ENCODE results near the gene NAT10.

Gene NAT10

GRCh38 chr11:34111722-34112270, 6.4 kb downstream of the NAT10 start:
- no peak for DNase-seq

GRCh38 chr11:34114014-34114413, 8.6 kb downstream of the NAT10 start:
- no peak for DNase-seq

- DNase-seq = no peak
These were observed 9.0 kb downstream of the NAT10 start for GRCh38 chr11:34114471-34114870.

DNA sequence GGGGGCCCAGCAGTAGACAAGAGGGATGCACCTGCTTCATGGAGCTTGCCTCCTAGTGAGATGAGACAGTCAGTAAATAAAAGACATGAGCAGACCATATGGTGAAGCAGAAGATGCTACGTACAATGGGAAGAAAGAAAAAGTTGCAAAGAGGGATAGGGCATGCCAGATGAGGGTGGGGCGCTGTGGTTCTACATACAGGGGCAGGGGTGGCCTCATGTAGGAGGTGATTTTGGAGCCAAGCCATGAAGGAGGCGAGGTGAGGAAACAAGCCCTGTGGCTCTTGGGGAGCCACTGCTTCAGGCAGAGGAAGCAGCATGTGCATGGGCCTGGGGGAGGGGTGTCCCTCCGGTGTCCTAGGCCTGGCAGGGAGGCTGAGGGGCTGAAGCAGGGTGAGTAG, 15.2 kb downstream of the NAT10 start:
- DNase-seq = no peak

DNA sequence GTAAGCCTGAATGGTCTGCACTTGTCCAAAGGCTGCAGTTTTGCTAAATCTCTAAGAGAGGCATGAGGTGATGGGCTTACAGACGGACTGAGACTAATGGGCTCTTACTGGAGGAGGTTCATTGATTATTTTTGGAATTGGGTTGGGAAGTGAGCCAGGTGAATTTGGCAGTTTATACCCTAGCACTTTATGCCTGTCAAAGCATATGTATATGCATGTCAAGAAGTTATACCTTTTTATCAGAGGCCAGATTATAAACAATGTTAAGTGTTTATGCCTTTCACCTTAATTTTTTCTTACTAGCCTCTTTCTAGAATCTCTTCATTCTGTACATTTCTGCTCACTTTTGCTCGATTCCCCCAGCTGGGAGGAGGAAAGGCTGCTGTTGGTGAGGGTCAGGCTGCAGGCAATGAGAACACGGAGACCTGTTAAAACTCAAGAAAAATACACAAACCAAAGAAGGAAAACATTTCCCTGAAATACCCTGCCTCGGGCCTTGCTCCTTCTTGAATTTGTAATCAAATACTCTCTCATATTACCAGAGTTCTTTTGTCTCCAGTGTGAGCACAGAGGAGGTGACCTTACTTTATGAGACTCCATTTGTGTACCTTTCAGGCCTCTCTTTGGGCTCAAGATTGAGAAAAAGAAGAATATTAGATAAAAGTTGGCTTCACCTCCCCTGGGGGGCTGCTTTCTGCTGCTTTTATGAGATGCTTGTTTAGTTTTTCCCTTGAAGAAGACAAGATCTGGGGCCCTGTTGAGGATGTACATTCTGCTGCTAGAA, 19.6 kb downstream of the NAT10 start:
- no peak for DNase-seq

DNA sequence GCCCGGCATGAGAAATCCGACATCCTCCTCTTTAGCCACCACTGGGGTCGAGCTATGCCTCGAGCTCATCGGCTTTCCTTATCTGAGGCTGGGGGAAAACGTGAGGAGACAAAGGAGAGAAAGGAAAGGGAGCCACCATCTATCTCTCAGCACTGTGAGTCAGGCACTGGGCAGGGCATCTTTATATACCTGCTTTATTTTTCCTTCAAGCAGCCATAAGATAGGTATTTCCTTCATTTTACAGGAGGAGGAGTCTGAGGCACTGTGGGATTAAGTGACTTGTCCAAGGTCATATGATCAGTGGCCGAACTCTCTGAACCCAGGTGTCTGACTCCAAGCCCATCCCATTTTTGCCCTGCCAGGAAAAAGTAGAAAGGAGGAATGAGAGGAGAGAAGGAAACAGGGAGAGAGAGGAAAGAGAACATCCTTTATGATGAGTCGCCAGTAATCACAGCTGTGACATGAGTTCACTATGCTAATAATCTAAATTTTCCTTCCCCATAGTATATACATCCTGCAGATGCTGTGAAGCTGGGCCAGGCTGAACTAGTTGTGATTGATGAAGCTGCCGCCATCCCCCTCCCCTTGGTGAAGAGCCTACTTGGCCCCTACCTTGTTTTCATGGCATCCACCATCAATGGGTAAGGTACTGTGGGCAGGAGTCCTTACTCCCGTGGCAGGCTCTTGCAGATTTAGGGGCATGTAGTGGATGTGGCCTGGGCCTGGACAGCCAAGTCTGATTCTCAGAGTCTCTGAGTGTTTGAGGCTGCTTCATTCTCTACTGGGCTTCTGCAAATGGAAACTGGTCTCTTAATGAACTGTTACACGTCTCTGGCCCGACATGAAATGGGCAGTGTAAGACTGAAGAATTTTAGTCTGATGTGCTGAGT, 21.8 kb downstream of the NAT10 start:
- no peak for DNase-seq

DNA sequence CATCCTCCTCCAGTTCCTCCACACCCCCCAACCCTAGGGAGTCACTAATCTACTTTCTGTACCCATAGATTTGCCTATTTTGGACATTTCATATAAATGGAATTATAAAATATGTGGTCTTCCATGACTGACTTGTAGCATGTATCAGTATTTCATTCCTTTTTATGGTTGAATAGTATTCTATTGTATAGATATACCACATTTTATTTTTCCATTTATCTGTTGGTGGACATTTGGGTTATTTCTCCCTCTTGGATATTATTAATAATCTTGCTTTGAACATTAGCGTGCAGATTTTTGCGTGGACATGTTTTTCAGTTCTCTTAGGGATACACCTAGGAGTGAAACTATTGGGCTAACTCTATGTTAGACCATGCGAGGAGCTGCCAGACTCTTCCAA, 23.4 kb downstream of the NAT10 start:
- DNase-seq = no peak

DNA sequence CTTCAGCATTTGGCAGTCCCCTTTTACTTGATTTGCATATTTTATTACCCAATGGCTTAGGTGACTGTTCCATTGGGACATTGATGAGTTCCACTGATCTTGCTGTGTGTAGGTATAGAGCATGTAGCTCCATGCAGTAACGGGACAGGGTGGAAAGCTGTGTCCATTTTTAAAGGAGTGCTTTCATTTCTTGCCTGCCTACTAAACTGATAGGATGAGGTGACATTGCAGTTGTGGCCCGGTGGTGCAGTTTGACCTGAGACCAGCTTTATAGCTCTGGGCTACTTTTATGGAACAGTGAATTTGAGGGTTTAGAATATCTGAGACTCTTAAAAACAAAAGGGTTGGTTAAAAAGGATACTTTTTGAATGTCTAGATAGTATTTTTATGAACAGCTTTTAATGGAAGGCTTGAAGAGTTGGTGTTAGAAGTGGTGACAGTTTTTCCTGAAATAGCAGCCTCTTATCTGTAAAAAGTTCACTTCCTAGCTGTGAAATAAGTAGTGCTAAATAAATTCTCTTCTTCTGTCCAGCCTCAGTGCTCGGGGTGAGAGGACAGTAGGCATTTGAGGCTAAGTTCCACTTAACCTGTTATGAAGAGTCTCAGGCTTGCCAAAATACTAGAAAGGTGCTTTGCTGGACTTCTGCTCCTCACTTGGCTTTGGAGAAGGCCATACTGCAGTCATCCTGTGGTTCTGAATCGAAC, 27.0 kb downstream of the NAT10 start:
- DNase-seq = no peak

DNA sequence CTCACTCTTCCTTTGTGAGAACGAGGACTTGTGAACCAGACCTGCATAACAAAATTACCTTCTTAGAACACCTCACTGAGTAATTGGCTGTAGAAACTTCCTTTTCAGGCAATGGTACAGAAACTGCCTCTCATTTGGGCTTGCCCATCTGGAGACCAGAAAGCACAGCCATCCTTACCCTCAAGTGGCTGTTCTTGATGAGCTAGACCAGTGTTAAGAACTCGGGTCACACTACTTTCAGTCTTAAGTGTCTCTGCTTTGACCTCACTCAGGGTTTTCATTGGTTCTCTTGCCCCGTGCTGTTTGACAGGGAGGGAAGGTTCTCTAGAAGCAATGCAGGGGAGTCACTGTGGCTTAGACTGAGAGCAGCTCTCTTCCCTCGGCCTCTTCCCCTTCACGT, 29.3 kb downstream of the NAT10 start:
- DNase-seq = no peak

DNA sequence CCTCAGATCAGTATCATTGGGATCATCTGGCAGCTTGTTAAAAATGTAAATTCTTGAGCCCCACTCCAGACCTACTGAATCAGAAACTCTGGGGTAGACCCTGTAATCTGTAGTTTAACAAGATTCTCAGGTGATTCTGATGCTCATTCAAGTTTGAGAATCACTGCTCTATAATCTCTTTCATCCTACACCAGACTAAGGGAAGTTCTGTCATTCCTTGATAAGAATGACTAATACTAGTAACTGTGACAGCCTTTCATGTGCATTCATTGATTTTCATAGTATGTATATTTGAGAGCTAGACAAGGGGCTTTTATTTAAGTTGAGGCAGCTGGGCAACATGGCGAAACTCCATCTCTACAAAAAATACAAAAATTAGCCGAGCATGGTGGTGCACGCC, 30.0 kb downstream of the NAT10 start:
- no peak for DNase-seq

GRCh38 chr11:34136420-34136819, 31.0 kb downstream of the NAT10 start:
- no peak for DNase-seq

DNA sequence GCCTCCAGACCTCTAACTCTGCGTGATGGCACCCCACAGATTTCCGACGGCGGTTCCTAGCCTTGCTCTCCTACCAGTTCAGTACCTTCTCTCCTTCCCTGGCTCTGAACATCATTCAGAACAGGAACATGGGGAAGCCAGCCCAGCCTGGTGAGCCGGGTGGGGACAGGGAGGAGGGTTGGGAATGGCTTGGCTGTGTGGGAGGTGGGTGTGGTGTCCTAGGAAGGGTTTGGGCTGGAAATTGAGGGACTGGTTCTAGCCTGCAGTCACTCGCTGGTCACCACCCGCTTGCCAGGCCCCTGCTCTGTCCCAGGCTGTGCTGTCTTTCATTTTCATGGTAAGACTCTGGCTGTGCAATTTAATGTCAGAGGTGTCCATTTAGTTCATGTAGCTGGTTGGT, 33.9 kb downstream of the NAT10 start:
- no peak for DNase-seq

GRCh38 chr11:34140149-34140548, 34.7 kb downstream of the NAT10 start:
- no peak for DNase-seq

GRCh38 chr11:34143048-34143447, 37.6 kb downstream of the NAT10 start:
- no peak for DNase-seq

DNA sequence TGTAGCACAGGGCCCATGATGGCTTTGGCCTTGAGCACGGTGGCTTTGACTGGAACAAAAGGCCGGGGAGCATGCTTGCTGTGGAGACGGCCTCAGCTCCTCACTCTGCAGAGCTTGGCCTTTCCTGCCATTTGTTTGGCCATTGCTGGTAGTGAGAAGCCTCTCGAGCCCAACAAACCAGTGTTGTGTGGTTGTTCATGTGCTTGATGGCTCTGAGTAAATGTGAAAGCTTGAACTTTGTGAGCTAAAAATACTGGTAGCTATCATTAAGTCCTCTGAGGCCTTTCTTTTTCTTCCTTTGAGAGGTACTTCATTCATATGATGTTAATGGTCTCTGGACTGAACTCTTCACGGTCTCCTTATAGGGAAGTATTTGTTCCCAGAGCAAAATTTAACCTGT, 39.6 kb downstream of the NAT10 start:
- DNase-seq = no peak

GRCh38 chr11:34145847-34146381, 40.5 kb downstream of the NAT10 start:
- DNase-seq = no peak

GRCh38 chr11:34146411-34146810, 41.0 kb downstream of the NAT10 start:
- DNase-seq = no peak

- DNase-seq = no peak
These were observed 41.4 kb downstream of the NAT10 start for GRCh38 chr11:34146866-34147265.

DNA sequence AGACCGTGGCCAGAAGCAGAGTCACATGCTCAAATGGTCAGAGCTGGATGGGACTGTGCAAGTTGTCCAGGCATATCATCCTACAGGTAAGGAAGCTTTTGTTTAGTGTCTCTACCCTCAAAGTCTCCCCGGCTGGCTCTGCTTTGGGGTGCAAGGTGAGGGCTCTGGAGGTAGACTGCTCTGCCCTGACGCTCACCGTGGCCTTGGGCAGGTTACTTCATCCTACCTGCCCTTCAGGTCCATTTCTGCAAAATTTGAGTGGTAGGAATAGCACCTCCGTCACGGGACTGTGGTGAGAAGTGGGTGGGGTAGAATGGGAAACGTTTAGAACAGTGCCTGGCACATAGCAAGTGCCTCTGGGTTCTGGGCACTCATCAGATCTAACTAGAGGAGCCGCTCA, 42.2 kb downstream of the NAT10 start:
- DNase-seq = no peak

GRCh38 chr11:34148504-34149165, 43.2 kb downstream of the NAT10 start:
- DNase-seq = no peak

- no peak for DNase-seq
These were observed 43.8 kb downstream of the NAT10 start for GRCh38 chr11:34149274-34149673.

DNA sequence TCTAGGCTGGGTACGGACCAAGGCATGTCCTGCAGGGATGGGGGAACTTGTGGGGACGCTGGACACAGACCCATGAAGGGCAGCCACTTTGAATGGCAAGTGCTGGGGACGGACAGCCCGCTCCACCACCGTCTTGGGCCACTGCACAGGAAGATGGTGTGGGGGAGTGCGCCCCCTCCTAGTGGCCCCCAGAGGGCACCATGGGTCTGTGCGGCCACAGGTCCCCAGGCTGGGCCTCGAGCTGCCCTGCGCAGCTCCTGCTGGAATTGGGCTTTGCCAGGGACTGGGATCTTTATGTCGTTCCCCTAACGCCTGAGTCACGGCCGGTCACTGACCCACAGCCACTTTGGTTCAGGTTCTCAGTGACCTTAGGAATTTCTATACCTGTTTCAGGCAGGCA, 44.4 kb downstream of the NAT10 start:
- DNase-seq = no peak

All from NCI-H2029 (cell line).